IMR-90 (cell line): ENCODE data around the gene TFDP2.

Experiments
- CTCF ChIP-seq: conservative IDR thresholded peaks from 2 replicates; pipeline ENCODE4 v1.5.1; 2012; ENCODE audit warnings: mild to moderate bottlenecking, low read depth, low read length, improper control_type of control experiment
- ELK1 ChIP-seq: fragments of 150-350 bp; IDR thresholded peaks from 2 replicates; pipeline ENCODE4 v1.6.1; 2016; ENCODE audit warnings: low read depth, mild to moderate bottlenecking, low read length, moderate library complexity, borderline replicate concordance
- FOS ChIP-seq: fragments of 150-350 bp; IDR thresholded peaks from 2 replicates; pipeline ENCODE4 v1.6.1; 2016; ENCODE audit warnings: low read depth, low read length
- MAFK ChIP-seq: IDR thresholded peaks from 2 replicates; pipeline ENCODE4 v1.6.1; 2012; ENCODE audit warnings: low read depth, low read length, improper control_type of control experiment
- MXI1 ChIP-seq: IDR thresholded peaks from 2 replicates; pipeline ENCODE4 v1.6.1; 2012; ENCODE audit warnings: low read depth, mild to moderate bottlenecking, low read length, moderate library complexity, borderline replicate concordance
- POLR2A ChIP-seq: IDR thresholded peaks from 2 replicates; pipeline ENCODE4 v1.6.1; 2012; ENCODE audit warnings: mild to moderate bottlenecking, low read depth, low read length
- RCOR1 ChIP-seq: IDR thresholded peaks from 2 replicates; pipeline ENCODE4 v1.6.1; 2012; ENCODE audit warnings: mild to moderate bottlenecking, low read length, improper control_type of control experiment; ENCODE audit not compliant: insufficient replicate concordance

GRCh38 chr3:141901914-141902313 lies 247.4 kb downstream of the TFDP2 start:
- TF ChIP-seq RCOR1 = no peak
- TF ChIP-seq POLR2A = no peak
- TF ChIP-seq MAFK = no peak
- no peak for TF ChIP-seq ELK1
- no peak for TF ChIP-seq FOS
- TF ChIP-seq MXI1 = no peak
- TF ChIP-seq CTCF = no peak
